ENCODE data around the gene ANGPTL7. TPM values are rescaled to one million over a fixed set of nuclear protein-coding genes. Genes with fewer than 3 reads are reported as not detected.

ANGPTL7 gene
- total and polyA plus RNA-seq, 10 of the 15 experiments (the other 5 are each of a cell fraction or from before 2014, with no cell fraction given): 0.09 TPM; not detected in 9

DNA sequence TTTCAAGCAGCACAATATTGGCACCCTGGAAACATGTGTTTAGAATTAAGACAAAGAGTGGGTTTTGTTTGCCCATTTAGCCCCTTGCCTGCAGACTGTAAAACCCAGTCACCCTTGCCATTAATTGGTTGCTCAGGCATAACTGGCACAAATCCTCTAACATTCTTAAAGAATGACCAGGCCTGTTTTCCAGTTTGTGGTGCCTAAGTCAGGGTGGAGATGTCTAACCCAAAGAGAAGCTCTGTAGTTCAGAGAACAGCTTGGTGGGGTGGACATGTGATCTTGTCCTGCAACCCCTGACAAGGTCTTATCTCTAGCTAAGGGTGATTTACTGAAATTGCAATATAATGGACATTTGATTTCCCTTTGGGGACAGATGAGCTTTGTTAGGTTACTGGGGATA lies 8.8 kb upstream of the ANGPTL7 start:
- Histone ChIP-seq H3K9me3 (replicated peaks; ENCODE audit: control insufficient read depth, insufficient read depth, low read length) (no peaks in the 10 kb centered on the region), H3K27me3 (replicated peaks in 1 of 2; ENCODE audit: control insufficient read depth in 2 of 2, insufficient read depth in 2 of 2, low read length in 1 of 2) (no peaks in the 10 kb centered on the region), H2AFZ (ENCODE audit: control insufficient read depth, low read depth, low read length) (no peak overlapping the region), H3K27ac (ENCODE audit: control insufficient read depth, insufficient read depth) (no peak overlapping the region), H4K20me1 (ENCODE audit: control insufficient read depth, insufficient read depth) (no peaks in the 10 kb centered on the region), H3K4me1 (ENCODE audit: control insufficient read depth, insufficient read depth, low read length) (no peaks in the 10 kb centered on the region), H3K36me3 (ENCODE audit: control insufficient read depth in 2 of 2, insufficient read depth in 2 of 2, low read length in 1 of 2) (peaks cover 4 to 13% of the 10 kb centered on the region in 2 experiments), H3K4me2 (ENCODE audit: control insufficient read depth, insufficient read depth) (no peak overlapping the region), H3K9ac (ENCODE audit: control insufficient read depth, insufficient read depth, low read length) (no peak overlapping the region), H3K79me2 (ENCODE audit: control insufficient read depth, insufficient read depth, low read length) (no peaks in the 10 kb centered on the region), H3K4me3 (no peak overlapping the region)
- in situ Hi-C loops (cut with MboI): no loop called here
- intact Hi-C loops (cut with micrococcal nuclease; ENCODE audit: unreplicated experiment): no loop called here
- TF ChIP-seq RCOR1 (conservative IDR thresholded peaks at IDR 0.05; ENCODE audit: low read depth, low read length) (no peak), SP1 (IDR thresholded peaks at IDR 0.05; ENCODE audit: low read depth, low read length) (no peak), SUPT20H (IDR thresholded peaks at IDR 0.05; ENCODE audit: borderline replicate concordance, control insufficient read depth, low read depth, low read length) (no peak), CBFB (IDR thresholded peaks at IDR 0.05; ENCODE audit: low read depth) (no peak), MEF2A (IDR thresholded peaks at IDR 0.05; ENCODE audit: insufficient read depth, low read depth, low read length) (no peak), FOXK2 (IDR thresholded peaks at IDR 0.05) (no peak), NFYA (IDR thresholded peaks at IDR 0.05; ENCODE audit: borderline replicate concordance, low read depth, low read length) (no peak), YBX1 (IDR thresholded peaks at IDR 0.05) (no peak), SPI1 (IDR thresholded peaks at IDR 0.05; ENCODE audit: borderline replicate concordance, insufficient read depth, low read depth, low read length) (no peak), ATF7 (IDR thresholded peaks at IDR 0.05; ENCODE audit: low read depth) (no peak), ESRRA (IDR thresholded peaks at IDR 0.05; ENCODE audit: low read length) (no peak), PML (IDR thresholded peaks at IDR 0.05; ENCODE audit: low read length) (no peak)
- TF ChIP-seq, protein P1, sequence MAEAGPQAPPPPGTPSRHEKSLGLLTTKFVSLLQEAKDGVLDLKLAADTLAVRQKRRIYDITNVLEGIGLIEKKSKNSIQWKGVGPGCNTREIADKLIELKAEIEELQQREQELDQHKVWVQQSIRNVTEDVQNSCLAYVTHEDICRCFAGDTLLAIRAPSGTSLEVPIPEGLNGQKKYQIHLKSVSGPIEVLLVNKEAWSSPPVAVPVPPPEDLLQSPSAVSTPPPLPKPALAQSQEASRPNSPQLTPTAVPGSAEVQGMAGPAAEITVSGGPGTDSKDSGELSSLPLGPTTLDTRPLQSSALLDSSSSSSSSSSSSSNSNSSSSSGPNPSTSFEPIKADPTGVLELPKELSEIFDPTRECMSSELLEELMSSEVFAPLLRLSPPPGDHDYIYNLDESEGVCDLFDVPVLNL (IDR thresholded peaks at IDR 0.05; ENCODE audit: low read depth, low read length): no peak
- TF ChIP-seq, protein P2, sequence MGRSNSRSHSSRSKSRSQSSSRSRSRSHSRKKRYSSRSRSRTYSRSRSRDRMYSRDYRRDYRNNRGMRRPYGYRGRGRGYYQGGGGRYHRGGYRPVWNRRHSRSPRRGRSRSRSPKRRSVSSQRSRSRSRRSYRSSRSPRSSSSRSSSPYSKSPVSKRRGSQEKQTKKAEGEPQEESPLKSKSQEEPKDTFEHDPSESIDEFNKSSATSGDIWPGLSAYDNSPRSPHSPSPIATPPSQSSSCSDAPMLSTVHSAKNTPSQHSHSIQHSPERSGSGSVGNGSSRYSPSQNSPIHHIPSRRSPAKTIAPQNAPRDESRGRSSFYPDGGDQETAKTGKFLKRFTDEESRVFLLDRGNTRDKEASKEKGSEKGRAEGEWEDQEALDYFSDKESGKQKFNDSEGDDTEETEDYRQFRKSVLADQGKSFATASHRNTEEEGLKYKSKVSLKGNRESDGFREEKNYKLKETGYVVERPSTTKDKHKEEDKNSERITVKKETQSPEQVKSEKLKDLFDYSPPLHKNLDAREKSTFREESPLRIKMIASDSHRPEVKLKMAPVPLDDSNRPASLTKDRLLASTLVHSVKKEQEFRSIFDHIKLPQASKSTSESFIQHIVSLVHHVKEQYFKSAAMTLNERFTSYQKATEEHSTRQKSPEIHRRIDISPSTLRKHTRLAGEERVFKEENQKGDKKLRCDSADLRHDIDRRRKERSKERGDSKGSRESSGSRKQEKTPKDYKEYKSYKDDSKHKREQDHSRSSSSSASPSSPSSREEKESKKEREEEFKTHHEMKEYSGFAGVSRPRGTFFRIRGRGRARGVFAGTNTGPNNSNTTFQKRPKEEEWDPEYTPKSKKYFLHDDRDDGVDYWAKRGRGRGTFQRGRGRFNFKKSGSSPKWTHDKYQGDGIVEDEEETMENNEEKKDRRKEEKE (IDR thresholded peaks at IDR 0.05): no peak
- TF ChIP-seq, protein P3, sequence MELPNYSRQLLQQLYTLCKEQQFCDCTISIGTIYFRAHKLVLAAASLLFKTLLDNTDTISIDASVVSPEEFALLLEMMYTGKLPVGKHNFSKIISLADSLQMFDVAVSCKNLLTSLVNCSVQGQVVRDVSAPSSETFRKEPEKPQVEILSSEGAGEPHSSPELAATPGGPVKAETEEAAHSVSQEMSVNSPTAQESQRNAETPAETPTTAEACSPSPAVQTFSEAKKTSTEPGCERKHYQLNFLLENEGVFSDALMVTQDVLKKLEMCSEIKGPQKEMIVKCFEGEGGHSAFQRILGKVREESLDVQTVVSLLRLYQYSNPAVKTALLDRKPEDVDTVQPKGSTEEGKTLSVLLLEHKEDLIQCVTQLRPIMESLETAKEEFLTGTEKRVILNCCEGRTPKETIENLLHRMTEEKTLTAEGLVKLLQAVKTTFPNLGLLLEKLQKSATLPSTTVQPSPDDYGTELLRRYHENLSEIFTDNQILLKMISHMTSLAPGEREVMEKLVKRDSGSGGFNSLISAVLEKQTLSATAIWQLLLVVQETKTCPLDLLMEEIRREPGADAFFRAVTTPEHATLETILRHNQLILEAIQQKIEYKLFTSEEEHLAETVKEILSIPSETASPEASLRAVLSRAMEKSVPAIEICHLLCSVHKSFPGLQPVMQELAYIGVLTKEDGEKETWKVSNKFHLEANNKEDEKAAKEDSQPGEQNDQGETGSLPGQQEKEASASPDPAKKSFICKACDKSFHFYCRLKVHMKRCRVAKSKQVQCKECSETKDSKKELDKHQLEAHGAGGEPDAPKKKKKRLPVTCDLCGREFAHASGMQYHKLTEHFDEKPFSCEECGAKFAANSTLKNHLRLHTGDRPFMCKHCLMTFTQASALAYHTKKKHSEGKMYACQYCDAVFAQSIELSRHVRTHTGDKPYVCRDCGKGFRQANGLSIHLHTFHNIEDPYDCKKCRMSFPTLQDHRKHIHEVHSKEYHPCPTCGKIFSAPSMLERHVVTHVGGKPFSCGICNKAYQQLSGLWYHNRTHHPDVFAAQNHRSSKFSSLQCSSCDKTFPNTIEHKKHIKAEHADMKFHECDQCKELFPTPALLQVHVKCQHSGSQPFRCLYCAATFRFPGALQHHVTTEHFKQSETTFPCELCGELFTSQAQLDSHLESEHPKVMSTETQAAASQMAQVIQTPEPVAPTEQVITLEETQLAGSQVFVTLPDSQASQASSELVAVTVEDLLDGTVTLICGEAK (IDR thresholded peaks at IDR 0.05; ENCODE audit: borderline replicate concordance): no peak
- no peak for DNase-seq (ENCODE audit: low read depth, low spot score)
- no TSS peak for BruUV-seq (replicated peaks)
- ChIA-PET POLR2A (no interaction called here), SMC1A (ENCODE audit: uncharacterized antibody, unreplicated experiment) (no interaction called here), RAD21 (ENCODE audit: unreplicated experiment) (no interaction called here), CTCF (interaction anchor here (0.7 to 1.8 kb wide), 2 partner anchors 143 to 1551 kb away, joined by 4 to 5 read pairs; no protein-coding TSS in a partner anchor)
- no peak for ATAC-seq
- FAIRE-seq: no peak

Data from GM12878 (cell line).